Epithelial cell of esophagus (primary cell): Measurements from ENCODE around the gene ADD3.

Experiments used
- DNase-seq: peaks from one replicate; pipeline ENCODE4 v3.0.0; 2010; ENCODE audit warnings: low read depth
- H3K4me3 ChIP-seq: 2 replicates; pipeline ENCODE4 v1.5.1; 2011; ENCODE audit warnings: mild to moderate bottlenecking, low read length, control low read depth
- TF ChIP-seq, protein P1 (sequence below): IDR thresholded peaks from 2 replicates; pipeline ENCODE4 v1.5.1; 2011; ENCODE audit warnings: low read depth, mild to moderate bottlenecking, low read length, control low read depth, inconsistent platforms; ENCODE audit not compliant: insufficient read depth; ENCODE audit errors: missing control alignments

The ADD3 gene

DNA sequence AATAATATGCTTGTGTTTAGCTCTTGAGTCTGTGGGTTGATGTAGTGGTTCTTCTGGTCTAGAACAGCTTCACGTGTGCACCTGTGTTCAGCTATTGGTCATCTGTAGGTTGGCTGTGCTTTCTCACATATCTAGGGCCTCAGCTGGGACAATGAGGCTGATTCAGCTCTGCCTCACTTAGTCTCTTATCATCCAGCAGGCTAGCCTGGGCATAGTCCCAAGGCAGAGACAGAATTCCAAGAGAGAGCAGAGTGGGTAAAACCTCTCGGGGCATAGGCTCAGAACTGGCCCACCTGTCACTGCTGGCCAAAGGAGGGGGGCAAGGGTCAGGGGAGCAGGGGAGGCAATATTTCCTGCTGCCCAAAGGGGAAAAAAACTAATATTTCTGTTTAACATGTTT, 167.6 kb downstream of the ADD3 start:
- DNase-seq: peak; percentile 89
- H3K4me3 ChIP-seq: no peak overlapping the region
- TF ChIP-seq, protein P1, sequence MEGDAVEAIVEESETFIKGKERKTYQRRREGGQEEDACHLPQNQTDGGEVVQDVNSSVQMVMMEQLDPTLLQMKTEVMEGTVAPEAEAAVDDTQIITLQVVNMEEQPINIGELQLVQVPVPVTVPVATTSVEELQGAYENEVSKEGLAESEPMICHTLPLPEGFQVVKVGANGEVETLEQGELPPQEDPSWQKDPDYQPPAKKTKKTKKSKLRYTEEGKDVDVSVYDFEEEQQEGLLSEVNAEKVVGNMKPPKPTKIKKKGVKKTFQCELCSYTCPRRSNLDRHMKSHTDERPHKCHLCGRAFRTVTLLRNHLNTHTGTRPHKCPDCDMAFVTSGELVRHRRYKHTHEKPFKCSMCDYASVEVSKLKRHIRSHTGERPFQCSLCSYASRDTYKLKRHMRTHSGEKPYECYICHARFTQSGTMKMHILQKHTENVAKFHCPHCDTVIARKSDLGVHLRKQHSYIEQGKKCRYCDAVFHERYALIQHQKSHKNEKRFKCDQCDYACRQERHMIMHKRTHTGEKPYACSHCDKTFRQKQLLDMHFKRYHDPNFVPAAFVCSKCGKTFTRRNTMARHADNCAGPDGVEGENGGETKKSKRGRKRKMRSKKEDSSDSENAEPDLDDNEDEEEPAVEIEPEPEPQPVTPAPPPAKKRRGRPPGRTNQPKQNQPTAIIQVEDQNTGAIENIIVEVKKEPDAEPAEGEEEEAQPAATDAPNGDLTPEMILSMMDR: no peak

DNA sequence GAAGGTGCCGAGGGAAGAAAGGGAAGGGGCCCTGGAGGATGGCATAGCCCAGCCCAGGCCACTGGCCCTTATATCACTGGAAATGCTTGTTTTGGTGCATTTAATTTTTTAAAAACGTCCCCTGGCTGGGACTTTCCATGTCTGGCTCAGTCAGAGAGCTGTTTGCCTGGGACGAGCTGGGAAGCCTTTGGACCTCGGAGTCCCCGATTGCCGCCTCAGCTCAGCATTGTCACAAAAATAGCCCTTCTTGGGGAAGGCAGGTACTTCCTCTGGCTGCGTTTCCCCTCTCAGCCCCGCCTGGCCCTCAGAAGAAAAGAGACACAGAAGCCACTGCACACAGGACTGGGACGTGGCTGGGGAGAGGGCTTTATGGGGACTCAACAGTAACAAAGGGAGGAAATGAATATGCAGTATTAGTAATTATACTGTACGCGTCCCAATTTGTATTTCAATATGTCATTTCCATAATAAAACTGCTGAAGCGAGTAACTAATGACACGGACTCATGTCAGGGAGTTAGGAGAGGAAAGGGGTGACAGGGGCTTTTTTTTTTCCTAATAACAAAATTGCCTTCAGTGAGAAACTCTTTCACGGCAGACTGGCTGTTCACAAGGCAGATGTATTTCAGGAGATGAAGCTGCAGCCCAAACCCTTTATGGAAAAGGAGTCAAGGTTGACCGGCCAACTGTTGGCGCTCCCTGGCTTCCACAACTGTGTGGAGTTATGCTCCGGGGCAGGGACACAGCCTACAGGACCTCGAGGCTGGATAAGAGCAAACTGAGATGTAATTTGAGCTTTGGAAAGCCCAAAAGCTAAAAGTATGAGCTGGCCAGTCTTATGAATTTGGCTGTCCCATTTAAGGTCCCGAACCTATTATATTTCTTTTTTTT, 168.6 kb downstream of the ADD3 start:
- no peak for DNase-seq
- TF ChIP-seq, protein P1: no peak
- no peak overlapping the region for H3K4me3 ChIP-seq

DNA sequence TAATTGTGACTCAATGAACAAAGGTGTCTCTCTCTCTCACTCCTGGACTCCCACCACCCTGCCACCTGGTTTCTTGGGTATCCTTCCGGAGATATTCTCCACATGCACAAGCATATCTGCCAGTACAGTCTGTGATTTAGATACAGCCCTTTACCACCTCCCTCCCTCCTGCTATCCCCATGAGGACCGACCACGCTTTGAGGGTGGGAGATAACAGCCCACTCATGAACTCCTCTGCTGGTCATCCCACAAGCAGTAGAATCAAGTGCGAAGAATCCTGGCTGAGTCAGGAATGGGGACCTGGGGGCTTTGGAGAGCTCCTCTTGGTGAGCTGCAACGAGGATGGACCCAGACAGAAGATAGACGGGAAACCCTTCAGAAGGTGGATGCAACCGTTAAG, 171.4 kb downstream of the ADD3 start:
- no peak for DNase-seq
- TF ChIP-seq, protein P1: no peak
- no peak overlapping the region for H3K4me3 ChIP-seq

DNA sequence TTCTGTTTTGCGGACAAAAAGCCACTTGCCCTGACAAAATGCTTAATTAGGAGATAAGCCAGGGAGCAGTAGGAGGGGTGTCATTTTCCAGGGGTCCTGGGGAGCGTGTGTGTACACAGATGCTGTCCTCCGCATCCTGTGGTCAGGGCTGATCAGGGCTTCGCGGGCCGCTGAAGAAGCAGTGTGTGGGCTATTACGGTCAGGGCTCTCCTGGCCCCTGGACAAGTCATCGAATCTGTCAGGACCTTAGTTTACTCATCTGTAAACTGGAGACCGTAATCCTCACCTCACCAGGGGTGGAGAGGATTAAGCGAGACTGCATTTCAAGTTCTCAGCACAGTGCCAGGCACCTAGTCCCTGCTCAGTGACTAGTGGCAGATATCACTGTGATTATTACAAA, 173.7 kb downstream of the ADD3 start:
- no peak for DNase-seq
- no peak overlapping the region for H3K4me3 ChIP-seq
- TF ChIP-seq, protein P1: no peak

DNA sequence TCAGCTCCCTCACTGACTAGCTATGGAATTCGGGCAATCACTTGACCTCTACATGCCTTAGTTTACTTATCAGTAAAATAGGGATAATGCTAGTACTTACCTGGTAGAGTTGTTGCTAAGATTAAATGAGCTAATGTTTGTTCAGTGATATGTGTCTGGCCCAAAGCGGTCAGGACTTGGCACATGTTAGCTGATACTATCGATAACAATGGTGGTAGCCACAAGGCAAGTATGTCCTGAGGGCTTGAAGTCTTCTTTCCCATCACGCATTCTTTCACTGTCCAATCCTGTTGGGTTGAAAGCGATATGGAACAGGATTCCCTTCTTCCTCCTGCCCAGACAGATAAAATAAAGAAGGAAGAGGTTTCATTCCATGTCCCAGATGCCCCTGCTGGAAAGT, 174.1 kb downstream of the ADD3 start:
- TF ChIP-seq, protein P1: no peak
- DNase-seq: no peak
- no peak overlapping the region for H3K4me3 ChIP-seq

DNA sequence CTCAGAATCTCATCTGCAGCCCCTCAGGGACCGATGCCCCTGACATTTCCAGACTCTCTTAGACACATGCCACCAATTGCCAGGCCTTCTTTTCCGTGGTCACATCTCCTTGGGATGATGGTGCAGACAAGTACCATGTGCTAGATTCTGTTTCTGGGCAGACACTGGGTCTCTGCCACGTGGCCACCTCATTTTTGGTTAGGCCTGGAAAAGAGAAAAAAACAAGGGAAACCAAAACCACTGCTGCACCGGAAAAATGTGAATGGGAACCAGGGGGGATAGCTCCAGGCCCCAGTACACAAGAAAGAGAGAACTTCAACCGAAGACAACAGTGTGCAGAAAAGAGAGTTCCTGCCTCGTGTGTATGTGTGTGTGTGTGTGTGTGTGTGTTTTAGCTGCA, 176.6 kb downstream of the ADD3 start:
- TF ChIP-seq, protein P1: no peak
- H3K4me3 ChIP-seq: no peak overlapping the region
- no peak for DNase-seq
